ENCODE data around the gene TPP2.

TPP2 gene

DNA sequence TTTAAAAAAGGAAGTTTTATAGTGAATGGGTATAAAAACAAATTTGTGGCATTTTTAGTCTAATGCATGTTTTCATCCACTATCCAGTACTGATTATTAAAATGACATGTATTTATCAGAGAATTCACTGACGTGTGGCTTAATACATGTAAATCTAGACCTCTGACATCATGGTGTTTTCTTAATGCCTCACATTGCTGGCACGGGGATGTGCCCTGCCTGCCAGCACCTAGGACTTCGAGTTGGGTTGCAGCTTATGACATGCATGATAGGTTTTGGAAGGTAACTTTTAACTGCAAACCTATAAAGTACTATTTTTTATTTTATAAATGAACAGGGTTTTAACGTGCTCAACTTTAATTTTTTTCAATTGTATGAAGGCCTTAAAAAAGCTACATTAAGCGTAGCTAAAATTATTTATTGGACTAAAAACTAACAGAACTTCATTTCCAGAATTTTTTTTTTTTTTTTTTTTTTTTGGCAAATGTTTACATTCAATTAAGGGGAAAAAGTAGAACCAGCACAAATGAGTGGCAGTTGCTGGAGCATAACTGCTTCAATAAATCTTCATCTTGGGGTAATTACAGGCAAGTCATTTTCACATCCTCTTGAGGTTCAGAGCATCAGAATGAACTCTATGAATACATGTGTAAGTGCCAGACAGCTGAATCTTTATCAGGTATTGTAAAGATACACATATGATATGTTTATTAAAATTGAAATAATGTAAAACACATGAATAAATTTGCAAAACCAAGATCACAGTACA is 81.7 kb downstream of the TPP2 start:
- WGBS (ENCODE audit: insufficient coverage) = 100% methylated on average over 2 of the region's 5 CpGs
- no peak for DNase-seq

DNA sequence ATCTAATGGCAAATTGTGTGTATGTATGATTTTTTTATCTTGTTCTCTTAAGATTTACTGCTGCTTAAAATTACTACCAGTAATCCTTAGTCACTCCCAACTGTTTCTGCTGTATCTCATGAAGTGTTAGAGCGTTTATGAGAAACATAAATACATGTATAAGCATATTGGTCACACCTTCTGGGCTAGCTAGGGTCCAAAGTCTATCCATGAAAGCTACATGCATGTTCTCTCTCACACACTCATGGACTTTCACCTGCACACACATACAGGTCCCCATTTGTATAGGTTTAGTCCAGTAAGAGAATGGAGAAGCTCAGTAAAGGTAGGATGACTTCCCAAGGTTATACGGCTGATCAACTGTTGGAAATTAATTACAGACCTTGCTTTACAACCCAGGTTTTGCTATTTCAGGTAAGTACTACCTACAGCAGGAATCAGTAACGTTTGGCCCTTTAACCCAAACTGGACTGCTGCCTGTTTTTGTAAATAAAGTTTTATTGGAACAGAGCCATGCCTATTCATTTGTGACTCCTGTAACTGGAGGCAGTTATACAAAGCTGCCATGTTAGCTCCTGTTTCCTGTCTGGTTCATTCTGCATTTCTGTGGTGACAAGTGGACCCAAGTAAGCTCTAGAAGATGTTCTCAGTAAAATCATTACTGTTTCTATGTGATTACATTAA is 82.8 kb downstream of the TPP2 start:
- Histone ChIP-seq H3K27ac (ENCODE audit: insufficient read depth in 1 of 2, low read depth in 1 of 2, low read length in 2 of 2, poor library complexity in 1 of 2, severe bottlenecking in 2 of 2) (peak overlapping the region in 1 of 2 experiments; percentile 9), H3K4me1 (ENCODE audit: control extremely low read depth in 1 of 4, control insufficient read depth in 4 of 4, insufficient read depth in 4 of 4, low read length in 3 of 4) (peaks cover 6 to 13% (median 8%) of the 10 kb centered on the region in 4 experiments), H3K27me3 (replicated peaks in 2 of 5; ENCODE audit: control insufficient read depth in 4 of 5, insufficient read depth in 5 of 5, low read length in 4 of 5) (no peaks in the 10 kb centered on the region), H3K36me3 (ENCODE audit: control insufficient read depth in 4 of 4, insufficient read depth in 4 of 4, low read length in 3 of 4) (peaks cover 12 to 50% (median 33%) of the 10 kb centered on the region in 4 experiments), H3K9me3 (ENCODE audit: control extremely low read depth in 1 of 5, control insufficient read depth in 4 of 5, insufficient read depth in 2 of 5, low read depth in 1 of 5, low read length in 4 of 5) (no peaks in the 10 kb centered on the region), H3K4me3 (ENCODE audit: control insufficient read depth in 1 of 7, extremely low read depth in 1 of 7, insufficient read depth in 4 of 7, low read depth in 2 of 7, low read length in 6 of 7) (no peak overlapping the region)
- CTCF ChIA-PET = interaction anchor here (1.9 kb wide), 1 partner anchor 10 kb away, joined by 5 read pairs; no protein-coding TSS in a partner anchor
- no peak for DNase-seq
- POLR2A ChIA-PET = no interaction called here
- 92% methylated on average over 2 of the region's 3 CpGs for WGBS (ENCODE audit: insufficient coverage)

More for the DNA sequence above, 81.7 kb downstream of the TPP2 start:
- Histone ChIP-seq H3K27me3 (replicated peaks in 2 of 5; ENCODE audit: control insufficient read depth in 4 of 5, insufficient read depth in 5 of 5, low read length in 4 of 5) (no peaks in the 10 kb centered on the region), H3K36me3 (ENCODE audit: control insufficient read depth in 4 of 4, insufficient read depth in 4 of 4, low read length in 3 of 4) (peaks cover 15 to 58% (median 38%) of the 10 kb centered on the region in 4 experiments), H3K4me1 (ENCODE audit: control extremely low read depth in 1 of 4, control insufficient read depth in 4 of 4, insufficient read depth in 4 of 4, low read length in 3 of 4) (peaks cover 6 to 13% (median 8%) of the 10 kb centered on the region in 4 experiments), H3K27ac (ENCODE audit: insufficient read depth in 1 of 2, low read depth in 1 of 2, low read length in 2 of 2, poor library complexity in 1 of 2, severe bottlenecking in 2 of 2) (peak overlapping the region in 1 of 2 experiments; percentile 3), H3K9me3 (ENCODE audit: control extremely low read depth in 1 of 5, control insufficient read depth in 4 of 5, insufficient read depth in 2 of 5, low read depth in 1 of 5, low read length in 4 of 5) (no peaks in the 10 kb centered on the region), H3K4me3 (ENCODE audit: control insufficient read depth in 1 of 7, extremely low read depth in 1 of 7, insufficient read depth in 4 of 7, low read depth in 2 of 7, low read length in 6 of 7) (no peak overlapping the region)
- ChIA-PET CTCF (interaction anchor here (0.6 kb wide), 1 partner anchor 1832 kb away, joined by 3 read pairs; no protein-coding TSS in a partner anchor), POLR2A (no interaction called here)

DNA sequence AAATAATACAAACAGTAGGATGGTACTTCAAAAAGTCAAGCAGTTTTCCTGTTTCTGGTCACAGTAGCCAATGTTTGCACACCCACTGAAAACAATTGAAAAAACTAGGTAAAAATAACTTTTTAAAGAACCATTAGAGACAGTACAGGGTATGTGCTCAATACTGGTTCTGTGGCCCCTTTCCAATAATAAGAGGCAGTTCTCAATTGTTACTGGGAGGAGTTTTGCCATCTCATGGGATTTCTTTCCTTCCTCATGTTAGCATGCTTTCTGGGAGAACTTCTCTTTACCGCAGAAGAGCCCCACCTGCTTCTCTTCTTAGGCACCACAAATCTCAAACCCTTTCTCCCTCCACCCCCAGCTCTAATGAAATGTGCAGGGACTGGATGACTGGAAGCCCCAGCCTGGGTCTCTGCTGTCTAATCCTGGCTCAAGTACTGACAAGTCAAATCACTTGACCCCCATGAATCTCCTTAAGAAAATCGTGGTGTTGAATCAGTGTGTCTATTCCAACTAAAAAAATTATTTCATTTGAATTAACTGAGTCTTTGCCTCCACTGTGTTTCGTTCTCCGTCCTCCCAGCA is 83.4 kb downstream of the TPP2 start:
- CTCF ChIA-PET = interaction anchor here (1.3 to 1.9 kb wide), 2 partner anchors 9 to 24 kb away, joined by 3 to 5 read pairs; no protein-coding TSS in a partner anchor
- Histone ChIP-seq H3K36me3 (ENCODE audit: control insufficient read depth in 4 of 4, insufficient read depth in 4 of 4, low read length in 3 of 4) (peaks cover 12 to 43% (median 28%) of the 10 kb centered on the region in 4 experiments), H3K4me3 (ENCODE audit: control insufficient read depth in 1 of 7, extremely low read depth in 1 of 7, insufficient read depth in 4 of 7, low read depth in 2 of 7, low read length in 6 of 7) (no peak overlapping the region), H3K27me3 (replicated peaks in 2 of 5; ENCODE audit: control insufficient read depth in 4 of 5, insufficient read depth in 5 of 5, low read length in 4 of 5) (no peaks in the 10 kb centered on the region), H3K9me3 (ENCODE audit: control extremely low read depth in 1 of 5, control insufficient read depth in 4 of 5, insufficient read depth in 2 of 5, low read depth in 1 of 5, low read length in 4 of 5) (no peaks in the 10 kb centered on the region), H3K4me1 (ENCODE audit: control extremely low read depth in 1 of 4, control insufficient read depth in 4 of 4, insufficient read depth in 4 of 4, low read length in 3 of 4) (peaks cover 6 to 13% (median 8%) of the 10 kb centered on the region in 4 experiments), H3K27ac (ENCODE audit: insufficient read depth in 1 of 2, low read depth in 1 of 2, low read length in 2 of 2, poor library complexity in 1 of 2, severe bottlenecking in 2 of 2) (peak overlapping the region in 1 of 2 experiments; percentile 52)
- DNase-seq = peak in 1 of 3 donors; percentile 3
- POLR2A ChIA-PET = no interaction called here
- 93% methylated on average over 3 of the region's 4 CpGs for WGBS (ENCODE audit: insufficient coverage)

DNA sequence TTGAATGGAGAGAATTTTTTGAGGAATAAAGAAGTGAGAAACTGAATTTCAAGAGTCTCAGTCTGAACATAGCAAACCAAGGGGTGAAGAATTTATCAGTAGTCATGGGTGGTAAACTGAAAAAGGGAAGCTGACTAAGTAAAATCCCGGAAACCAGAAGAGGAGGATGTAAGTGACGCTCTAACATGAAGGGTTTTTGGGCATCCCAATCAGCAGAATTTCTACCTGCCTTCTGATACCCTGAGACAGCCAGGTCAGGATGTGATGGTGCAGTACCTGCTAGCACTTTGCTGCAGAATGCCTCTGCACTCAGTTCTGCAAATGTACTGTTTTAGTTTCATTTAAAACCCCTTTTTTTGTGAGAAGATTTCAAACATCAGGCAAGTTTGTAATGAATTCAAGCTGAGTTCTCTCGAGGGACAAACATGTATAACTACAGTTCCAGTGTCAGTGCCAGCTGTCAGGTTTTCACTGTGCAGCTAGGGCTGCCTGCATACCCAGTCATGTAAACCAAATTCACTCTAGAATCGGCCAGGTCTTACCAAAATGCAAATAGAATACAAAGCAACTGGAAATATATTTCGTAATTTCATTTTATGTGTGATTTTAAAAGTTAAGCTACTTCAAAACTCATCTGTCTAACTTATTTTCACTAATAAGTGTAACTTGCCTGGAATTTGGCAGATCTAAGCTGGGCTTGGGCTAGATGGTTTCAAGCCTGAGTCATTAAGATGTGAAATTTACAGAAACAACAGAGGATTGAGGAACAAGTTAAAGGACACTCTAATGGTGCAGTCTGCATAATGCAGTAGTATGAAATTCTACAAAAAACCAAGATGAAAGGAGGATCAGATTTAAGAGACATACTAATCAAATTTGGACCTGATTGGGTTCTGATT is 84.3 kb downstream of the TPP2 start:
- Histone ChIP-seq H3K36me3 (ENCODE audit: control insufficient read depth in 4 of 4, insufficient read depth in 4 of 4, low read length in 3 of 4) (peaks cover 12 to 37% (median 25%) of the 10 kb centered on the region in 4 experiments), H3K9me3 (ENCODE audit: control extremely low read depth in 1 of 5, control insufficient read depth in 4 of 5, insufficient read depth in 2 of 5, low read depth in 1 of 5, low read length in 4 of 5) (no peaks in the 10 kb centered on the region), H3K4me3 (ENCODE audit: control insufficient read depth in 1 of 7, extremely low read depth in 1 of 7, insufficient read depth in 4 of 7, low read depth in 2 of 7, low read length in 6 of 7) (peak overlapping the region in 1 of 7 experiments; percentile 3), H3K27me3 (replicated peaks in 2 of 5; ENCODE audit: control insufficient read depth in 4 of 5, insufficient read depth in 5 of 5, low read length in 4 of 5) (no peaks in the 10 kb centered on the region), H3K4me1 (ENCODE audit: control extremely low read depth in 1 of 4, control insufficient read depth in 4 of 4, insufficient read depth in 4 of 4, low read length in 3 of 4) (peaks cover 6 to 13% (median 8%) of the 10 kb centered on the region in 4 experiments), H3K27ac (ENCODE audit: insufficient read depth in 1 of 2, low read depth in 1 of 2, low read length in 2 of 2, poor library complexity in 1 of 2, severe bottlenecking in 2 of 2) (peak overlapping the region in 1 of 2 experiments; percentile 52)
- 17% methylated on average over 2 of the region's 5 CpGs for WGBS (ENCODE audit: insufficient coverage)
- POLR2A ChIA-PET = no interaction called here
- peak; percentile 53 to 82 (median 82) for DNase-seq
- CTCF ChIA-PET = interaction anchor here (0.9 to 1.9 kb wide), 3 partner anchors 8 to 119 kb away, joined by 3 to 5 read pairs (median 3); no protein-coding TSS in a partner anchor

DNA sequence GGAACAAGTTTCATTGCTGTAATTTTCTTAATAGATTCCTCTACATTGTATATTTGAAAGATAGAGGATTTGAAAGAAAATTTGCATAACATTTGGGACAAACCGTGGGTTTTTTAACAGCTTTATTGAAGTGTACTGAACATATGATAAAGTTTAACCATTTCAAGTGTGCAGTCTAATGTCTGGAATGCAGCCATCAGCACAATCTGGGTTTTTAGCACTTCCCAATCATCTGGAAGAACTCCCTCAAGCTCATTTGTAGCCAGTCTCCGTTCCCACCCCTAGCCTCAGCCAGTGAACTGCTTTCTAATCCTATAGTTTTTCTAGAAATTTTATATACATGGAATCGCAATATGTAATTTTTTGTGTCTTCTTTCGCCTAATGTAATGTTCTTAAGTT is 85.4 kb downstream of the TPP2 start:
- CTCF ChIA-PET = interaction anchor here (1.0 kb wide), 1 partner anchor 103 kb away, joined by 3 read pairs; no protein-coding TSS in a partner anchor
- H3K36me3 ChIP-seq (ENCODE audit: control insufficient read depth in 4 of 4, insufficient read depth in 4 of 4, low read length in 3 of 4) = peaks cover 10 to 27% (median 17%) of the 10 kb centered on the region in 4 experiments
- H3K4me3 ChIP-seq (ENCODE audit: control insufficient read depth in 1 of 7, extremely low read depth in 1 of 7, insufficient read depth in 4 of 7, low read depth in 2 of 7, low read length in 6 of 7) = no peak overlapping the region
- H3K4me1 ChIP-seq (ENCODE audit: control extremely low read depth in 1 of 4, control insufficient read depth in 4 of 4, insufficient read depth in 4 of 4, low read length in 3 of 4) = peaks cover 6 to 13% (median 8%) of the 10 kb centered on the region in 4 experiments
- no peaks in the 10 kb centered on the region for H3K9me3 ChIP-seq (ENCODE audit: control extremely low read depth in 1 of 5, control insufficient read depth in 4 of 5, insufficient read depth in 2 of 5, low read depth in 1 of 5, low read length in 4 of 5)
- no peak for DNase-seq
- WGBS (ENCODE audit: insufficient coverage) = no CpG with 5 or more reads among the region's 4 CpGs
- POLR2A ChIA-PET = no interaction called here
- no peaks in the 10 kb centered on the region for H3K27me3 ChIP-seq (replicated peaks in 2 of 5; ENCODE audit: control insufficient read depth in 4 of 5, insufficient read depth in 5 of 5, low read length in 4 of 5)
- H3K27ac ChIP-seq (ENCODE audit: insufficient read depth in 1 of 2, low read depth in 1 of 2, low read length in 2 of 2, poor library complexity in 1 of 2, severe bottlenecking in 2 of 2) = no peak overlapping the region

DNA sequence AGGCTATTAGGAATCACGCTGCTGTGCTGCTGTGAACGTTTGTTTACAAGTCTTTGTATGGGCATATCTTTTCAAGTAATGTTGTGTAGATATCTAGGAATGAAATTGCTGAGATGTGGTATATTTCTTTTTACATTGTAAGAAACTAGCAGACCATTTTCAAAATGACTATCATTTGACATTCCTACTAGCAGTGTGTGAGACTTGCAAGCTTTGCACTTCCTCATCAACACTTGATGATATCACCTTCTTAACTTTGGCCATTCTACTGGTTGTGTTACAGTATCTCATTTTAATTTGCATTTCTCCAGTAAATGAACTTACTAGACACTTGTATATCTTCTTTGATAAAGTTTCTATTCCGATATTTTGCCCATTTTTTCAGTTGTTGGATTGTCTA is 85.9 kb downstream of the TPP2 start:
- DNase-seq = no peak
- ChIA-PET POLR2A (no interaction called here), CTCF (interaction anchor here (1.0 kb wide), 1 partner anchor 103 kb away, joined by 3 read pairs; no protein-coding TSS in a partner anchor)
- Histone ChIP-seq H3K27ac (ENCODE audit: insufficient read depth in 1 of 2, low read depth in 1 of 2, low read length in 2 of 2, poor library complexity in 1 of 2, severe bottlenecking in 2 of 2) (no peak overlapping the region), H3K27me3 (replicated peaks in 2 of 5; ENCODE audit: control insufficient read depth in 4 of 5, insufficient read depth in 5 of 5, low read length in 4 of 5) (peaks cover 0 to 2% (median 0%) of the 10 kb centered on the region in 5 experiments), H3K4me3 (ENCODE audit: control insufficient read depth in 1 of 7, extremely low read depth in 1 of 7, insufficient read depth in 4 of 7, low read depth in 2 of 7, low read length in 6 of 7) (no peak overlapping the region), H3K36me3 (ENCODE audit: control insufficient read depth in 4 of 4, insufficient read depth in 4 of 4, low read length in 3 of 4) (peaks cover 6 to 21% (median 13%) of the 10 kb centered on the region in 4 experiments), H3K4me1 (ENCODE audit: control extremely low read depth in 1 of 4, control insufficient read depth in 4 of 4, insufficient read depth in 4 of 4, low read length in 3 of 4) (peaks cover 6 to 13% (median 8%) of the 10 kb centered on the region in 4 experiments), H3K9me3 (ENCODE audit: control extremely low read depth in 1 of 5, control insufficient read depth in 4 of 5, insufficient read depth in 2 of 5, low read depth in 1 of 5, low read length in 4 of 5) (no peaks in the 10 kb centered on the region)
- WGBS (ENCODE audit: insufficient coverage) = no CpG with 5 or more reads among the region's 3 CpGs

All from common myeloid progenitor, CD34-positive (primary cell).